Measurements from ENCODE around the gene COPS7B. TPM values are rescaled to one million over a fixed set of nuclear protein-coding genes. Genes with fewer than 3 reads are reported as not detected.

Gene COPS7B
- total and polyA plus RNA-seq, 12 donors: 15.9 to 25.3 (median 19.0) TPM

DNA sequence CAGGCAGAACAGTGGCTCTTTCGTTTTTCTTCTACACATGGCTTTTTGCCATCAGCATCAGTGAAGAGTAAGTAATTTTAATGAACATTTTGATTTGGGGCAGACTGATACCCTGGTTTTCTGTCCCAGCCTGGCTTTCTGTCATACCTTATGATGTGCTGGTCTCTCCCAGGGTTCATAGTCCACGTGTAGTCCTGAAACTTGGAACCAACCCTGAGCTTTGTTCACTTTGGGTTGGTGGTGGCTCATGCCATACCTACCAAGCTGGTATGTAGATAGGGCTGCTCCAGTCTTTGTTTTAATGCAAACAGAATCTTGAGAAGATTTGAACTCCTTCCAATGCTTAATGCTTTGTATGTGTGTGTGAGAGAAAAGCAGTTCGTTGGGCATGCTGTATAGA, 4.9 kb downstream of the COPS7B start:
- TF ChIP-seq, protein P1, sequence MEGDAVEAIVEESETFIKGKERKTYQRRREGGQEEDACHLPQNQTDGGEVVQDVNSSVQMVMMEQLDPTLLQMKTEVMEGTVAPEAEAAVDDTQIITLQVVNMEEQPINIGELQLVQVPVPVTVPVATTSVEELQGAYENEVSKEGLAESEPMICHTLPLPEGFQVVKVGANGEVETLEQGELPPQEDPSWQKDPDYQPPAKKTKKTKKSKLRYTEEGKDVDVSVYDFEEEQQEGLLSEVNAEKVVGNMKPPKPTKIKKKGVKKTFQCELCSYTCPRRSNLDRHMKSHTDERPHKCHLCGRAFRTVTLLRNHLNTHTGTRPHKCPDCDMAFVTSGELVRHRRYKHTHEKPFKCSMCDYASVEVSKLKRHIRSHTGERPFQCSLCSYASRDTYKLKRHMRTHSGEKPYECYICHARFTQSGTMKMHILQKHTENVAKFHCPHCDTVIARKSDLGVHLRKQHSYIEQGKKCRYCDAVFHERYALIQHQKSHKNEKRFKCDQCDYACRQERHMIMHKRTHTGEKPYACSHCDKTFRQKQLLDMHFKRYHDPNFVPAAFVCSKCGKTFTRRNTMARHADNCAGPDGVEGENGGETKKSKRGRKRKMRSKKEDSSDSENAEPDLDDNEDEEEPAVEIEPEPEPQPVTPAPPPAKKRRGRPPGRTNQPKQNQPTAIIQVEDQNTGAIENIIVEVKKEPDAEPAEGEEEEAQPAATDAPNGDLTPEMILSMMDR (IDR thresholded peaks at IDR 0.05): no peak
- Histone ChIP-seq H3K27me3 (no peaks in the 10 kb centered on the region), H3K4me1 (peaks cover 2 to 34% (median 23%) of the 10 kb centered on the region in 9 donors), H3K4me3 (no peak overlapping the region), H3K9me3 (no peaks in the 10 kb centered on the region), H3K36me3 (peaks cover 0 to 75% (median 20%) of the 10 kb centered on the region in 9 donors), H3K27ac (no peak overlapping the region)
- WGBS, 2 donors: 74 to 82% methylated on average over 3 of the region's 3 CpGs
- DNase-seq (no peak), ATAC-seq (no peak)
- intact Hi-C loops (cut with DNase I): no loop called here

DNA sequence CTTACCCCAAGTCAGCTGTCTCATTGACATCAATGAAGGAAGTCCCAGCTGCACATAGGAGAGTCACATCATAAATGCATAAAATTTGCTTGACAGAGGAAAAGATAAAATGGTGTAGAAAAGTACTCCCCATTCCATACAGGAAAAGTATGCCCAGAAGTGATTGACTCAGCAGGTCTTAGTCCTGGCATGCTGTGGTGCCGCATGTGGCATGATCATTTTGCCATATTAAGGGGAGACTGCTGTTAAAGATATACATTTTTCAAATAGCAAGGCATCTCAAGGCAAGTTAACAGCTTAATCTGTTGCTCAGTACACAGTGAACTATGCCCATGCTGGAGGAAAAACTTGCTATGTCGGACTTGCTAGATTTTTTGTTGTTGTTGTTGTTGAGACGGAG, 8.1 kb downstream of the COPS7B start:
- peaks cover 0 to 16% (median 5%) of the 10 kb centered on the region in 9 donors for H3K4me1 ChIP-seq
- TF ChIP-seq, protein P1 (IDR thresholded peaks at IDR 0.05): no peak
- peaks cover 0 to 97% (median 43%) of the 10 kb centered on the region in 9 donors for H3K36me3 ChIP-seq
- DNase-seq: no peak
- intact Hi-C loops (cut with DNase I): no loop called here
- no peaks in the 10 kb centered on the region for H3K27me3 ChIP-seq
- H3K9me3 ChIP-seq: no peaks in the 10 kb centered on the region
- no peak overlapping the region for H3K4me3 ChIP-seq
- no peak for ATAC-seq
- 97 to 98% methylated on average over 3 of the region's 3 CpGs for WGBS, 2 donors
- H3K27ac ChIP-seq: no peak overlapping the region

DNA sequence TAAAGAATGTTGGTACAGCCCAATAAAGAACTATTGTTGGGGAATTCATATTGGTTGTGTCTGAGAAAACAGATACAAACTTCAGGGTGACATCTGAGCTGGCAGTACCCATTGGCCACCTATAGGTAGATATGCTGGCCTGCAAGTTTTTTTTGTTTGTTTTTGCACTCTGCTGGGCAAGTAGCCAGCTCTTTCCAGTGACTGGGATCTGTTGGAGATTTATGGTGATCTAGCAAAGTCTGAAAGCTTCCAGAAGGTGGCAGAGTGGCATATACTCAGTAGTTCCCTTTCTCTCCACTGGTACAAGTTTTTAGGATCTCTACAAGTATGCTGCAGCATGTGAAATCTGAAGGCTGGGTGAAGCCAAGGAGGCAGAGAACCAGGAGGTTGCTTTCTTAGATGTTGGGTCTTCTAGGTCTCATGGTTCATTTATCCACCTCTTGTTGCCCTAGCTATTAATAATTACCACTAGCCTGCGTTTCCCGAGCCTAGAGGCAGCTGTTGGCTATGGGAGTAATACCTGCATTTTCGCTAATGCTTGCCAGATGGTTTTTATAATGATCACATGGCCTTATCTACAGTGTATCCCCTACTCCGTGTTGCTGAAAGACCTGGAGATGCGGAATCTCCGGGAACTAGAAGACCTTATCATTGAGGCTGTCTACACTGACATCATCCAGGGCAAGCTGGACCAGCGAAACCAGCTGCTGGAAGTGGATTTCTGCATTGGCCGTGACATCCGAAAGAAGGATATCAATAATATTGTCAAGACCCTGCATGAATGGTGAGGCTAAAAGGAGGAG, 9.5 kb downstream of the COPS7B start:
- Histone ChIP-seq H3K36me3 (peaks cover 0 to 99% (median 43%) of the 10 kb centered on the region in 9 donors), H3K27ac (no peak overlapping the region), H3K9me3 (no peaks in the 10 kb centered on the region), H3K4me1 (peaks cover 0 to 16% (median 5%) of the 10 kb centered on the region in 9 donors), H3K27me3 (no peaks in the 10 kb centered on the region), H3K4me3 (no peak overlapping the region)
- DNase-seq (no peak), ATAC-seq (peak in 1 of 8 donors; percentile 40)
- 62 to 69% methylated on average over 9 of the region's 9 CpGs for WGBS, 2 donors
- intact Hi-C loops (cut with DNase I): no loop called here
- TF ChIP-seq, protein P1 (IDR thresholded peaks at IDR 0.05): peak in 1 of 9 donors; percentile 11

DNA sequence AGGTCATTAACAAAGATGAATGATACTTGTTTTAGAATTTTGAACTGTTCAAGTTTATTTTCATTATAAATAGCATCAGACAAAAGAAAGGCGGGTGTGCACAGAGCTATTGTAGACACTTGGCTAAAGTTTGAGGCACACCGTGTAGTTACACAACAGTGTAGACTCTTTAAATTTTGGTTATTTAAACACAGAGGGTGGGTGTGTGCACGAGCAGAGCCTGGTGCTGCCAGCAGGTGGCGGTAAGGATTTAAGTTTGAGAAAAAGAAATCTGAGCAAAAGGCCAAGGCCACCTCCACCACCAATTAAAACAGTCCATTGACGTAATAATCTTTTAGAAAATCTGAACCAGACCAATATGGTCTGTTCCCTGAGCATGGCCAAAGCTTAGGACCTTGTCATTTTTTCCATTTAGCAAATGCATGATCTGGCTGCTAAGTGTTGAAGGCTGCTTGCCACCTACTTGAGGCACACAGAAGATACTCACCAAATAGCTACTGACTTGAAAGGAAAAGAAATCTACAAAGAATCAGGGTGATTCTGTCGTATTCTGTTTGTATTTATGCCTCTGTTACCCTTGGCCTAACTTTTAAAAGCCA, 14.3 kb downstream of the COPS7B start:
- Histone ChIP-seq H3K27ac (no peak overlapping the region), H3K4me3 (no peak overlapping the region), H3K27me3 (no peaks in the 10 kb centered on the region), H3K36me3 (peaks cover 0 to 99% (median 44%) of the 10 kb centered on the region in 9 donors), H3K4me1 (peaks cover 0 to 10% (median 5%) of the 10 kb centered on the region in 9 donors), H3K9me3 (no peaks in the 10 kb centered on the region)
- peak in 2 of 8 donors; percentile 41 to 48 for ATAC-seq
- WGBS, 2 donors: 57 to 66% methylated on average over 6 of the region's 6 CpGs
- peak in 1 of 2 donors; percentile 23 for DNase-seq
- intact Hi-C loops (cut with DNase I): no loop called here
- TF ChIP-seq, protein P1 (IDR thresholded peaks at IDR 0.05): peak; percentile 19 to 65 (median 56)
